Nephron (organoid): Measurements from ENCODE around the gene RRM1.
"Not testable (repeated sequence)": the region's sequence is repeated elsewhere in the genome, so short reads cannot be mapped to it uniquely, and the experiment has no call there.

Experiments used
- H3K27ac Mint-ChIP-seq, 3 experiments: 2 replicates each; pipeline ENCODE4 v1.8.0; 2020; ENCODE audit warnings: mixed read lengths in 3 of 3, mild to moderate bottlenecking in 2 of 3, moderate library complexity in 1 of 3
- H3K27me3 Mint-ChIP-seq: 2 replicates; pipeline ENCODE4 v1.8.0; 2021; ENCODE audit warnings: low read depth, mild to moderate bottlenecking, moderate library complexity, mixed read lengths
- H3K36me3 Mint-ChIP-seq: 2 replicates; pipeline ENCODE4 v1.8.0; 2020; ENCODE audit warnings: low read depth, mixed read lengths
- H3K4me1 Mint-ChIP-seq: 2 replicates; pipeline ENCODE4 v1.8.0; 2020; ENCODE audit warnings: mixed read lengths
- H3K4me3 Mint-ChIP-seq, 3 experiments: 2 replicates each; pipeline ENCODE4 v1.8.0; 2020; ENCODE audit warnings: mild to moderate bottlenecking in 3 of 3, mixed read lengths in 3 of 3, moderate library complexity in 2 of 3
- H3K9me3 Mint-ChIP-seq: 2 replicates; pipeline ENCODE4 v1.8.0; 2020; ENCODE audit warnings: mixed read lengths
- TF ChIP-seq, protein P1 (sequence below), 3 experiments: fragments of 200-600 bp; sonication (generic); IDR thresholded peaks; one replicate each; pipeline ENCODE4 v1.5.0; 2021; ENCODE audit warnings: antibody characterized with exemption in 3 of 3; ENCODE audit not compliant: unreplicated experiment in 3 of 3

The RRM1 gene

DNA sequence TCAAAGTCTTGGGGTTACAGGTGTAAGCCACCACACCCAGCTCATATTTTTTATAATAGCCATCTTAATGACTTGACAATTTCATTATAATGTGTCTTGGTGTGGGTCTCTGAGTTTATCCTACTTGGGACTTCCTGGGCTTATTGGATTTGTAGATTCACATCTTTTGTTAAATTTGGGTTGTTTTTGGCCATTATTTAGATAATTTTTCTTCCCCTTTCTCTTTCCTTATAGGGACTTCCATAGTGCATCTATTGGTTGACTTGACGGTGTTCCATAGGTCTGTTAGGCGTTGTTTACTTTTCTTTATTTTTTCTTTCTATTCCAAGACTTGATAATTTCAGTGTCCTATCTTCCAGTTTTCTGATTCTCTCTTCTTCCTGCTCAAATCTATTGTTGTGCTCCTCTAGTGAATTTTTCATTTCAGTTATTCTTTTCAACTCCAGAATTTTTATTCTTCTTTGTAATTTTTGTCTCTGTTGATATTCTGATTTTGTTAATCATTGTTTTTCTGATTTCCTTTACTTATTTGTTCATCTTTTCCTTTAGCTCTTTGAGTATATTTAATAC is 45.6 kb downstream of the RRM1 start:
- no peaks in the 10 kb centered on the region for H3K4me1 Mint-ChIP-seq
- no peak overlapping the region for H3K27ac Mint-ChIP-seq
- peaks cover 35% of the 10 kb centered on the region for H3K9me3 Mint-ChIP-seq
- H3K36me3 Mint-ChIP-seq: peaks cover 72% of the 10 kb centered on the region
- TF ChIP-seq, protein P1, sequence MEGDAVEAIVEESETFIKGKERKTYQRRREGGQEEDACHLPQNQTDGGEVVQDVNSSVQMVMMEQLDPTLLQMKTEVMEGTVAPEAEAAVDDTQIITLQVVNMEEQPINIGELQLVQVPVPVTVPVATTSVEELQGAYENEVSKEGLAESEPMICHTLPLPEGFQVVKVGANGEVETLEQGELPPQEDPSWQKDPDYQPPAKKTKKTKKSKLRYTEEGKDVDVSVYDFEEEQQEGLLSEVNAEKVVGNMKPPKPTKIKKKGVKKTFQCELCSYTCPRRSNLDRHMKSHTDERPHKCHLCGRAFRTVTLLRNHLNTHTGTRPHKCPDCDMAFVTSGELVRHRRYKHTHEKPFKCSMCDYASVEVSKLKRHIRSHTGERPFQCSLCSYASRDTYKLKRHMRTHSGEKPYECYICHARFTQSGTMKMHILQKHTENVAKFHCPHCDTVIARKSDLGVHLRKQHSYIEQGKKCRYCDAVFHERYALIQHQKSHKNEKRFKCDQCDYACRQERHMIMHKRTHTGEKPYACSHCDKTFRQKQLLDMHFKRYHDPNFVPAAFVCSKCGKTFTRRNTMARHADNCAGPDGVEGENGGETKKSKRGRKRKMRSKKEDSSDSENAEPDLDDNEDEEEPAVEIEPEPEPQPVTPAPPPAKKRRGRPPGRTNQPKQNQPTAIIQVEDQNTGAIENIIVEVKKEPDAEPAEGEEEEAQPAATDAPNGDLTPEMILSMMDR (IDR thresholded peaks at IDR 0.05; ENCODE audit: unreplicated experiment in 3 of 3): no peak
- H3K4me3 Mint-ChIP-seq: no peak overlapping the region
- H3K27me3 Mint-ChIP-seq: no peaks in the 10 kb centered on the region

DNA sequence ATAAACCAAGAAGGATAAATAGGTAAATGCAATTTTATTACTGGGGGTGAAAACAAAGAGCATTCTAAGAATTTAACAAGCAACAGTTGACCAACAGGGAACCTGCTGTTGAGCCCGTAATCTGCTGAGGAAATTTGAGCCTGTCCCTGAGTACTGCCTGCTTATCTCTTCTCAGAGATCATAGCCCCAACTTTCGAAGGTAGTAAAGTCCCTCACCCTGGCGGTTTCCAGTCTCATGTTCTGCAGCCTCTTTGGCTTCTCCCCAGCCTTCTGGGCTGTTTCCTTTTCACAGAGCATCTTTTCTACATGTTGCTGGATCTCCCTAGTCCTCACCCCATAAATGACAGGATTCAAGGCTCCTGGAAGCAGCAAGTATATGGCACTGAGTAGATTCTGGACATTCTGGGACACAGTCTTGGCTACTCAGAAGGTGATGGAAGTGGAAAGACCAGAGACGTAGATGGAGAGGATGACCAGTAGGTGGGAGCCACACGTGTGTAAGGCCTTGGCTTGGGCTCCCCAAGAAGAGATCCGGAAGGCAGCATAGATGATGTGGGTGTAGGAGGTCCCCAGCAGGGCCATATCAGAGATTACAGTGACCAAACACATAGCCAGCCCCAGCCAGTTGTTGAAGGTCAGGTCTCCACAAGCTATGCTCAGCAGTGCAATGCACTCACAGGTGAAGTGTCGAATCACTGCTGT is 51.6 kb downstream of the RRM1 start:
- Mint-ChIP-seq H3K4me1 (no peaks in the 10 kb centered on the region), H3K9me3 (peaks cover 4% of the 10 kb centered on the region), H3K4me3 (no peak overlapping the region), H3K27me3 (no peaks in the 10 kb centered on the region), H3K27ac (no peak overlapping the region), H3K36me3 (peaks cover 24% of the 10 kb centered on the region)
- TF ChIP-seq, protein P1 (IDR thresholded peaks at IDR 0.05; ENCODE audit: unreplicated experiment in 3 of 3): no peak

DNA sequence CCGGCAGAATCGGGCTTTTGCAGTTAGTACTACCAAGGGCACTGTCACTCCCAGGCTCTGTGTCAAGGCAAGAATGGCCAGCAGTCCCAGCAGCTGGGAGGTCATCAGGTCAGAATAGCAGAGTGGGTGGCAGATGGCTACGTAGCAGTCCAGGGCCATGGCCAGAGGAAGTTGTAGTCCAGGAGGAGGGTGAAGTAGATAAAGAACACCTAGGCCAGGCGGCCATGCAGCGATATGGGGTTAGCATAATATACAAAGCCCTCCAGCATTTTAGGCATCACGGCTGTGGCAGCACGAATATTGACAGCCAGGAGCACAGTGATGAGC is 52.1 kb downstream of the RRM1 start:
- Mint-ChIP-seq H3K27me3 (no peaks in the 10 kb centered on the region), H3K27ac (no peak overlapping the region), H3K36me3 (peaks cover 18% of the 10 kb centered on the region), H3K9me3 (peaks cover under 1% of the 10 kb centered on the region), H3K4me1 (no peaks in the 10 kb centered on the region), H3K4me3 (no peak overlapping the region)
- TF ChIP-seq, protein P1 (IDR thresholded peaks at IDR 0.05; ENCODE audit: unreplicated experiment in 3 of 3): no peak

DNA sequence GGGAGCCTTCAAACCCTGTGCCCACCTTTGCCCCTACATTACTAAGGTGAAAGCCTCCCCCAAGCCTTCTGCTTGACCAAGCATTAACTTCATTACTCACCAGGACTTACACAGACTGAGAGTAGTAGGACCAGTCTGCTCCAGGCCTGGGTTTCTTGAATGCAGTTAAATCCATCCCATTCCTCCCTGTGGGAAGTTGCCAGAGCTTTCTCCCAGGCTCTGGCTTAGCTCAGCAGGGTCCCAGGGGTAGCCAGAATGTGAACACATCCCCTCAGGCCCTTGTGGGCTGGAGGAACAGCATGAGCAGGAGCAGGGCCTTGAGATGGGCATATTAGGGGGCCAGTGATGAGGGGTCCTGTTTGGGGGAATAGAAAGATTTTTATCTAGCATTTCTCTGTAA is 59.9 kb downstream of the RRM1 start:
- Mint-ChIP-seq H3K36me3 (no peaks in the 10 kb centered on the region), H3K9me3 (peaks cover 4% of the 10 kb centered on the region), H3K4me1 (no peaks in the 10 kb centered on the region), H3K27ac (no peak overlapping the region), H3K27me3 (no peaks in the 10 kb centered on the region), H3K4me3 (no peak overlapping the region)
- TF ChIP-seq, protein P1 (IDR thresholded peaks at IDR 0.05; ENCODE audit: unreplicated experiment in 3 of 3): no peak

DNA sequence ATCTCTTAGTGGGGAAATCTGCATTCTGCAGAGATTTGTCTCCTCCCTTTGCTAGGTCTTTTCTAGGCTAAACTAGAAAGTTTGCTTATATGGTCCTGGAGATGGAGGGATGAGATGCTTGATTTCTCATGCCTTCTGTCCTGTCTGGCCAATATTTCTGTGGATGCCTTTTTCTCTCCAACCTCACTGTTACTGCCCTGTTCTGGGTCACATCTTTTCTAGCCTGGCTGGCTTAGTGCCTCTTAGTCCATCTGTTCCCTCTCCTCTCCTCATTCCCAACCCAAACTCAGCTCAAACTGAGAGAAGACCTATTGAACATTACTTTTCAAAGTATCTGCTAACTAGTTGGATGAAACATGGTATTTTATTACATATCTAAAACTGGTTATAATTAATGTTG is 62.0 kb downstream of the RRM1 start:
- H3K4me1 Mint-ChIP-seq: no peaks in the 10 kb centered on the region
- H3K27ac Mint-ChIP-seq: no peak overlapping the region
- H3K9me3 Mint-ChIP-seq: peaks cover 4% of the 10 kb centered on the region
- no peaks in the 10 kb centered on the region for H3K27me3 Mint-ChIP-seq
- TF ChIP-seq, protein P1 (IDR thresholded peaks at IDR 0.05; ENCODE audit: unreplicated experiment in 3 of 3): no peak
- H3K4me3 Mint-ChIP-seq: no peak overlapping the region
- no peaks in the 10 kb centered on the region for H3K36me3 Mint-ChIP-seq

DNA sequence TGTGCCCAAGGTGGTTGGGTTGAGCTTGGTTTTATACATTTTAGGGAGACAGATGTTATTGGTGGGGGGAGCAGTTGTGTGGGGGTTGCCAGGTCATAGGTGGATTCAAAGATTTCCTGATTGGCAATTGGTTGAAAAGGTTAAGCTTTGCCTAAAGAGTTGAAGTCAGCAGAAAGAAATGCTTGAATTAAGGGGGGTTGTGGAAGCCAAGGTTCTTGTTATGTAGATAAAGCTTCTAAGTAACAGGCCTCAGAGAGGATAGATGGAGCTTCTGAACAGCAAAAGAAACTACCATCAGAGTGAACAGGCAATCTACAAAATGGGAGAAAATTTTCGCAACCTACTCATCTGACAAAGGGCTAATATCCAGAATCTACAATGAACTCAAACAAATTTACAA is 64.2 kb downstream of the RRM1 start:
- not testable (repeated sequence) for H3K4me1 Mint-ChIP-seq, H3K36me3 Mint-ChIP-seq, H3K27ac Mint-ChIP-seq, H3K27me3 Mint-ChIP-seq, H3K9me3 Mint-ChIP-seq, H3K4me3 Mint-ChIP-seq
